ENCODE data around the gene PCAT7.

The PCAT7 gene

GRCh38 chr9:94613003-94613402 lies 58.1 kb downstream of the PCAT7 start:
- Histone ChIP-seq H3K4me3 (ENCODE audit: low read depth, low read length) (no peak overlapping the region), H3K27ac (ENCODE audit: extremely low read depth, low read depth, low read length) (no peak overlapping the region), H3K9me3 (ENCODE audit: control insufficient read depth, insufficient read depth, low read depth, low read length) (no peaks in the 10 kb centered on the region), H3K36me3 (ENCODE audit: control insufficient read depth in 2 of 2, insufficient read depth in 1 of 2, low read length in 2 of 2) (no peaks in the 10 kb centered on the region), H3K4me1 (ENCODE audit: control insufficient read depth, insufficient read depth, low read length) (no peaks in the 10 kb centered on the region)
- POLR2A ChIA-PET, result no interaction called here
- CTCF ChIA-PET, result interaction anchor here (0.5 kb wide), 1 partner anchor 553 kb away, joined by 3 read pairs; no protein-coding TSS in a partner anchor
- no peak for TF ChIP-seq ZNF214 (tag by site-specific recombination; IDR thresholded peaks at IDR 0.05; ENCODE audit: borderline replicate concordance)
- no peak for TF ChIP-seq BCL11A (tag by site-specific recombination; IDR thresholded peaks at IDR 0.05; ENCODE audit: low read depth)

GRCh38 chr9:94619026-94619425 lies 64.1 kb downstream of the PCAT7 start:
- Histone ChIP-seq H3K36me3 (ENCODE audit: control insufficient read depth in 2 of 2, insufficient read depth in 1 of 2, low read length in 2 of 2) (no peaks in the 10 kb centered on the region), H3K4me1 (ENCODE audit: control insufficient read depth, insufficient read depth, low read length) (no peaks in the 10 kb centered on the region), H3K4me3 (ENCODE audit: low read depth, low read length) (no peak overlapping the region), H3K9me3 (ENCODE audit: control insufficient read depth, insufficient read depth, low read depth, low read length) (no peaks in the 10 kb centered on the region), H3K27ac (ENCODE audit: extremely low read depth, low read depth, low read length) (no peak overlapping the region)
- ChIA-PET CTCF (interaction anchor here (1.1 kb wide), 1 partner anchor 15 kb away, joined by 3 read pairs; no protein-coding TSS in a partner anchor), POLR2A (no interaction called here)
- TF ChIP-seq BCL11B (tag by site-specific recombination; IDR thresholded peaks at IDR 0.05; ENCODE audit: low read depth) (no peak), PRDM6 (tag by site-specific recombination; IDR thresholded peaks at IDR 0.05) (no peak), ZNF398 (tag by site-specific recombination; IDR thresholded peaks at IDR 0.05) (no peak), ZNF639 (tag by site-specific recombination; IDR thresholded peaks at IDR 0.05) (no peak), ZNF335 (tag by site-specific recombination; conservative IDR thresholded peaks at IDR 0.05) (no peak), REPIN1 (tag by site-specific recombination; IDR thresholded peaks at IDR 0.05; ENCODE audit: low read depth) (no peak), RBAK (tag by site-specific recombination; IDR thresholded peaks at IDR 0.05) (no peak)

All from HEK293 (cell line).